Ovary (tissue), 9 donors: ENCODE results near the gene YBX2. TPM values are rescaled to one million over a fixed set of nuclear protein-coding genes. Genes with fewer than 3 reads are reported as not detected.

Experiments
- DNase-seq, 5 donors: peaks; one replicate each; pipeline ENCODE4 v3.0.0-alpha.2; 2019 to 2020
- H3K27ac ChIP-seq, 2 donors: fragments of 200-600 bp; one replicate each; pipeline versions ENCODE4 v1.5.1 to v1.8.0; 2019 to 2022
- H3K27me3 ChIP-seq: fragments of 200-600 bp; one replicate; pipeline ENCODE4 v1.8.0; 2022
- H3K36me3 ChIP-seq: fragments of 200-600 bp; sonication (generic); one replicate; pipeline ENCODE4 v1.5.1; 2019
- H3K4me1 ChIP-seq: one replicate; pipeline ENCODE4 v1.8.1; 2013; ENCODE audit warnings: mild to moderate bottlenecking, moderate library complexity; ENCODE audit not compliant: insufficient read depth
- H3K4me3 ChIP-seq: fragments of 200-600 bp; sonication (generic); one replicate; pipeline ENCODE4 v1.5.1; 2017
- H3K9me3 ChIP-seq, 2 donors: fragments of 200-600 bp in 1 of 2; sonication (generic) in 1 of 2; one replicate each; pipeline versions ENCODE4 v1.5.1 to v1.8.1; 2013 to 2019; ENCODE audit warnings: mild to moderate bottlenecking in 1 of 2, moderate library complexity in 1 of 2
- CTCF ChIP-seq, 3 donors: fragments of 450-650 bp in 2 of 3; fragments of 200-600 bp in 1 of 3; IDR thresholded peaks; one replicate each; pipeline versions ENCODE4 v1.5.1 to v1.8.0; 2016 to 2022; ENCODE audit warnings: antibody characterized with exemption in 3 of 3, mild to moderate bottlenecking in 1 of 3
- EP300 ChIP-seq: sonication (generic); formaldehyde crosslinking; IDR thresholded peaks from one replicate; pipeline ENCODE4 v1.6.1; 2017; ENCODE audit warnings: antibody characterized with exemption
- POLR2A ChIP-seq: fragments of 450-650 bp; IDR thresholded peaks from one replicate; pipeline ENCODE4 v1.6.1; 2017; ENCODE audit warnings: antibody characterized with exemption, mild to moderate bottlenecking, moderate library complexity
- WGBS, 3 donors: extraction: QIAGEN DNeasy Blood & Tissue Kit in 1 of 3; methylation state at CpG; one replicate each; pipeline versions ENCODE4 v1.1.5 to v1.1.7; 2013 to 2017; 5-methylcytosine and 5-hydroxymethylcytosine counted together
- intact Hi-C, 4 donors: fragments of 100-400 bp; cut with DNase I; formaldehyde crosslinking; loops; one replicate each; pipeline versions ENCODE4 v1.11.0 to v1.15.1; 2022 to 2023
- polyA plus RNA-seq, 2 donors: library from polyadenylated mRNA; stranded (reverse); fragments of 200-250 nt in 1 of 2; fragments of 350-450 nt in 1 of 2; fragmentation: Illumina TruSeq in 1 of 2; extraction: RNeasy Lipid Tissue Mini Kit (QIAGEN cat#74804) in 1 of 2; gene quantifications; one replicate each; pipeline ENCODE4 v1.2.3, GENCODE V29; 2013 to 2014
- total RNA-seq, 7 donors: library from RNA; depleted of rRNA in 2 of 7; stranded (reverse); fragments of >200 nt in 2 of 7; fragmentation: NEBNext Ultra II Directional in 3 of 7; extraction: Animal tissue kit (Norgen Biotek cat#: 25700) in 3 of 7; gene quantifications; one replicate each; pipeline versions ENCODE4 v1.1.0 to v1.2.4, GENCODE V29; 2016 to 2023
- donor health status: DM: no; HTN: no; CAD: no; lungs with moderate emphysema.
- donor health status: DM: no; HTN: no; CAD: no.
- donor health status: Bipolar disorder and iron deficiency.
- donor health status: DM: yes; HTN: yes; CAD: no.
- donor health status: DM: no; HTN: no; CAD: no.
- donor health status: DM: yes; HTN: yes; CAD: no.

The YBX2 gene
- total and polyA plus RNA-seq, 9 donors: 0.30 to 1.8 (median 0.64) TPM; not detected in 3

- DNase-seq: peak; percentile 94 to 98 (median 98)
- H3K27me3 ChIP-seq: no peaks in the 10 kb centered on the region
- WGBS, 3 donors: 0% methylated on average over 59 to 71 of the region's 71 CpGs
- no peaks in the 10 kb centered on the region for H3K36me3 ChIP-seq
- peak within 1 kb of the TSS; percentile 44 to 62 for H3K27ac ChIP-seq
- intact Hi-C loops: loop anchor here (1.0 to 5.0 kb wide), 4 partner anchors 13 to 66 kb away; partner anchors contain the start of gene YBX2 (in 1 of the 4)
- peak within 1 kb of the TSS; percentile 37 for H3K4me3 ChIP-seq
- TF ChIP-seq EP300 (no peak), POLR2A (no peak), CTCF (IDR thresholded peaks at IDR 0.05) (no peak)
- peaks cover 6% of the 10 kb centered on the region for H3K4me1 ChIP-seq
- no peaks in the 10 kb centered on the region for H3K9me3 ChIP-seq
Measured at GRCh38 chr17:7281074-7281952, 13.1 kb downstream of the YBX2 start, which contains the start of gene SLC2A4. SLC2A4 (plus strand) TSS chr17:7281718; CDS start chr17:7281935, 217 bp downstream.

GRCh38 chr17:7280519-7281073 lies 13.8 kb downstream of the YBX2 start:
- peaks cover 6% of the 10 kb centered on the region for H3K4me1 ChIP-seq
- H3K36me3 ChIP-seq: no peaks in the 10 kb centered on the region
- H3K27me3 ChIP-seq: no peaks in the 10 kb centered on the region
- H3K9me3 ChIP-seq: no peaks in the 10 kb centered on the region
- H3K27ac ChIP-seq: peak overlapping the region in 1 of 2 donors; percentile 62
- intact Hi-C loops: loop anchor here (1.0 to 5.0 kb wide), 4 partner anchors 14 to 67 kb away; partner anchors contain the start of gene YBX2 (in 1 of the 4)
- DNase-seq: peak; percentile 75 to 91 (median 85)
- H3K4me3 ChIP-seq: peak overlapping the region; percentile 23
- peak; percentile 25 for TF ChIP-seq POLR2A
- TF ChIP-seq CTCF (IDR thresholded peaks at IDR 0.05): peak; percentile 80 to 96 (median 95)
- TF ChIP-seq EP300: no peak
- 0 to 1% (median 1%) methylated on average over 29 of the region's 29 CpGs for WGBS, 3 donors

GRCh38 chr17:7279448-7279847 lies 15.0 kb downstream of the YBX2 start:
- TF ChIP-seq POLR2A (no peak), CTCF (IDR thresholded peaks at IDR 0.05) (no peak), EP300 (no peak)
- H3K27ac ChIP-seq: no peak overlapping the region
- intact Hi-C loops: no loop called here
- no peaks in the 10 kb centered on the region for H3K27me3 ChIP-seq
- no peaks in the 10 kb centered on the region for H3K36me3 ChIP-seq
- H3K4me3 ChIP-seq: no peak overlapping the region
- peaks cover 6% of the 10 kb centered on the region for H3K4me1 ChIP-seq
- WGBS, 3 donors: 76 to 83% (median 80%) methylated on average over 8 of the region's 8 CpGs
- no peaks in the 10 kb centered on the region for H3K9me3 ChIP-seq
- no peak for DNase-seq

GRCh38 chr17:7266784-7267183 lies 27.7 kb downstream of the YBX2 start:
- DNase-seq: no peak
- no peaks in the 10 kb centered on the region for H3K9me3 ChIP-seq
- H3K4me1 ChIP-seq: peaks cover 7% of the 10 kb centered on the region
- H3K4me3 ChIP-seq: no peak overlapping the region
- WGBS, 3 donors: 16 to 41% (median 25%) methylated on average over 1 of the region's 1 CpG
- H3K36me3 ChIP-seq: no peaks in the 10 kb centered on the region
- intact Hi-C loops: no loop called here
- H3K27ac ChIP-seq: no peak overlapping the region
- no peak for TF ChIP-seq EP300
- no peak for TF ChIP-seq POLR2A
- TF ChIP-seq CTCF (IDR thresholded peaks at IDR 0.05): no peak
- H3K27me3 ChIP-seq: peaks cover 7% of the 10 kb centered on the region
